GM23338 (cell line): Measurements from ENCODE around the gene PIGS. TPM values are rescaled to one million over a fixed set of nuclear protein-coding genes. Genes with fewer than 3 reads are reported as not detected.

Experiments
- ATAC-seq: fragments of 200-7000 bp; cut with Tn5 transposase; 3 replicates; pipeline ENCODE4 v1.9.1; 2020
- DNase-seq: peaks from one replicate; pipeline ENCODE4 v3.0.0-alpha.2; 2015; ENCODE audit warnings: low spot score
- H2AFZ ChIP-seq: fragments of 200-600 bp; sonication (generic); 2 replicates; pipeline ENCODE4 v1.8.0; 2016; ENCODE audit warnings: antibody characterized with exemption, mild to moderate bottlenecking, moderate library complexity
- H3F3A ChIP-seq: fragments of 200-600 bp; sonication (generic); replicated peaks from 2 replicates; pipeline ENCODE4 v1.8.0; 2017; ENCODE audit warnings: antibody characterized with exemption, mixed run types, low read depth
- H3K27ac ChIP-seq: fragments of 200-600 bp; sonication (generic); 2 replicates; pipeline ENCODE4 v1.6.1; 2016; ENCODE audit warnings: low read depth
- H3K27me3 ChIP-seq: fragments of 200-600 bp; sonication (generic); 2 replicates; pipeline ENCODE4 v1.8.0; 2016; ENCODE audit warnings: mild to moderate bottlenecking, mixed run types, moderate library complexity; ENCODE audit not compliant: insufficient read depth
- H3K36me3 ChIP-seq: fragments of 200-600 bp; sonication (generic); 2 replicates; pipeline ENCODE4 v1.8.0; 2016; ENCODE audit warnings: mild to moderate bottlenecking; ENCODE audit not compliant: insufficient read depth
- H3K4me1 ChIP-seq: fragments of 200-600 bp; sonication (generic); 2 replicates; pipeline ENCODE4 v1.8.0; 2016; ENCODE audit warnings: mild to moderate bottlenecking, moderate library complexity; ENCODE audit not compliant: insufficient read depth
- H3K4me2 ChIP-seq: fragments of 200-600 bp; sonication (generic); 2 replicates; pipeline ENCODE4 v1.7.1; 2017; ENCODE audit warnings: mixed run types
- H3K4me3 ChIP-seq: fragments of 200-600 bp; sonication (generic); 2 replicates; pipeline ENCODE4 v1.6.1; 2016; ENCODE audit warnings: mixed run types
- H3K79me2 ChIP-seq: fragments of 200-600 bp; sonication (generic); replicated peaks from 2 replicates; pipeline ENCODE4 v1.8.0; 2017; ENCODE audit warnings: mild to moderate bottlenecking; ENCODE audit not compliant: insufficient read depth
- H3K9me2 ChIP-seq: fragments of 200-600 bp; sonication (generic); 2 replicates; pipeline ENCODE4 v1.8.0; 2017; ENCODE audit not compliant: insufficient read depth
- H4K20me1 ChIP-seq: fragments of 200-600 bp; sonication (generic); replicated peaks from 2 replicates; pipeline ENCODE4 v1.8.0; 2017; ENCODE audit warnings: mild to moderate bottlenecking; ENCODE audit not compliant: insufficient read depth
- H3K27ac Mint-ChIP-seq: 2 replicates; pipeline ENCODE4 v1.8.0; 2020; ENCODE audit warnings: inconsistent platforms, mild to moderate bottlenecking, moderate library complexity, mixed read lengths
- H3K27me3 Mint-ChIP-seq: 3 replicates; pipeline ENCODE4 v1.8.0; 2022; ENCODE audit warnings: low read depth, mild to moderate bottlenecking, moderate library complexity, mixed read lengths, inconsistent platforms; ENCODE audit not compliant: insufficient read depth, poor library complexity
- H3K36me3 Mint-ChIP-seq: 3 replicates; pipeline ENCODE4 v1.8.0; 2021; ENCODE audit warnings: low read depth, mild to moderate bottlenecking, inconsistent platforms, moderate library complexity, mixed read lengths
- H3K4me1 Mint-ChIP-seq: 3 replicates; pipeline ENCODE4 v1.8.0; 2020; ENCODE audit warnings: mild to moderate bottlenecking, inconsistent platforms, mixed read lengths
- H3K4me3 Mint-ChIP-seq: 3 replicates; pipeline ENCODE4 v1.8.0; 2021; ENCODE audit warnings: moderate library complexity, mild to moderate bottlenecking, inconsistent platforms, mixed read lengths
- H3K9me3 Mint-ChIP-seq: 3 replicates; pipeline ENCODE4 v1.8.0; 2020; ENCODE audit warnings: moderate library complexity, mild to moderate bottlenecking, inconsistent platforms, mixed read lengths
- EZH2 ChIP-seq: fragments of 200-600 bp; sonication (generic); IDR thresholded peaks from one replicate; pipeline ENCODE4 v1.8.0; 2017; ENCODE audit warnings: antibody characterized with exemption, mild to moderate bottlenecking, low read depth; ENCODE audit not compliant: unreplicated experiment
- EZH2phosphoT487 ChIP-seq: fragments of 200-600 bp; sonication (generic); IDR thresholded peaks from one replicate; pipeline ENCODE4 v1.8.1; 2018; ENCODE audit warnings: antibody characterized with exemption; ENCODE audit not compliant: unreplicated experiment
- POLR2AphosphoS5 ChIP-seq: IDR thresholded peaks from 2 replicates; pipeline ENCODE4 v1.6.1; 2016; ENCODE audit warnings: antibody characterized with exemption, low read depth
- STAT1 ChIP-seq: IDR thresholded peaks from one replicate; pipeline ENCODE4 v1.6.1; 2016; ENCODE audit warnings: antibody characterized with exemption; ENCODE audit not compliant: unreplicated experiment
- ZNF114 ChIP-seq: fragments of 250-450 bp; sonication (Bioruptor Pico); IDR thresholded peaks from 2 replicates; pipeline ENCODE4 v1.5.0; 2020; ENCODE audit warnings: mild to moderate bottlenecking, moderate library complexity
- polyA plus RNA-seq: library from polyadenylated mRNA; unstranded; fragments of >200 nt; fragmentation: Nextera tagmentation; extraction: Ambion mirVana; gene quantifications from 2 replicates; pipeline ENCODE4 v1.2.1, GENCODE V29; 2016
- total RNA-seq: library from RNA; depleted of rRNA; stranded (reverse); fragments of >200 nt; shearing (Covaris generic); gene quantifications from 2 replicates; pipeline ENCODE4 v1.2.3, GENCODE V29; 2014
- TF ChIP-seq, protein P1 (sequence below): IDR thresholded peaks from 2 replicates; pipeline ENCODE4 v1.6.1; 2016; ENCODE audit warnings: antibody characterized with exemption
- TF ChIP-seq, protein P2 (sequence below), 2 experiments: fragments of 200-600 bp in 1 of 2; sonication (generic) in 1 of 2; conservative IDR thresholded peaks; 2 replicates each; pipeline versions ENCODE4 v1.5.1 to v1.6.1; 2016 to 2017; ENCODE audit warnings: antibody characterized with exemption in 2 of 2, low read depth in 2 of 2, mild to moderate bottlenecking in 2 of 2, moderate library complexity in 1 of 2
- TF ChIP-seq, protein P3 (sequence below): IDR thresholded peaks from one replicate; pipeline ENCODE4 v1.6.1; 2018; ENCODE audit warnings: antibody characterized with exemption; ENCODE audit not compliant: unreplicated experiment

PIGS gene
- total and polyA plus RNA-seq, 2 experiments from 2014 or later: 16.4 to 53.2 TPM

DNA sequence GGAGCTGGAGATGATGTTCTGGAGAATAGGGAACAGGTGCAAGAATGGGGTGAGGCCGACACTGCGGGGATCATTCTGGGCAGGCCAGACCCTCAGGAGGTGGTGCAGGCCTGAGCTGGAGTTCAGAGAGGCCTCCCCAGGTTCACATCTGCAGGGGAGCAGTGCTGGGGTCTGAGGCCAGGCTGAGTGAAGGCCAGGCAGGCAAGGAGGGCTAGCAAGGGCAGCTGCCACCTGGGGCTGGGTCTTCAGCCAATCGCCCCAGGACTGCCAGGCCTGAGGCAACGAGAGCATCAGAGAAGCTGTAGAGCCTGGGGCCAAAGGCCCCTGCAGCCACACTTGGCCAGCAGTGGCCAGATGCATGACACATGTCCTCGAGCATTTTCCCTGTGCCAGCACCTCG is 50.6 kb downstream of the PIGS start:
- peaks cover 16% of the 10 kb centered on the region for H3K27me3 Mint-ChIP-seq
- Histone ChIP-seq H3K79me2 (no peaks in the 10 kb centered on the region), H3K4me3 (no peak overlapping the region), H3K36me3 (no peaks in the 10 kb centered on the region), H2AFZ (peak overlapping the region; percentile 43; the same call in 1 of the 2 replicates), H3F3A (no peaks in the 10 kb centered on the region), H3K9me2 (no peaks in the 10 kb centered on the region), H3K4me2 (no peak overlapping the region), H3K4me1 (no peaks in the 10 kb centered on the region), H4K20me1 (no peaks in the 10 kb centered on the region), H3K27ac (no peak overlapping the region), H3K27me3 (no peaks in the 10 kb centered on the region)
- ATAC-seq: no peak
- TF ChIP-seq, protein P1, sequence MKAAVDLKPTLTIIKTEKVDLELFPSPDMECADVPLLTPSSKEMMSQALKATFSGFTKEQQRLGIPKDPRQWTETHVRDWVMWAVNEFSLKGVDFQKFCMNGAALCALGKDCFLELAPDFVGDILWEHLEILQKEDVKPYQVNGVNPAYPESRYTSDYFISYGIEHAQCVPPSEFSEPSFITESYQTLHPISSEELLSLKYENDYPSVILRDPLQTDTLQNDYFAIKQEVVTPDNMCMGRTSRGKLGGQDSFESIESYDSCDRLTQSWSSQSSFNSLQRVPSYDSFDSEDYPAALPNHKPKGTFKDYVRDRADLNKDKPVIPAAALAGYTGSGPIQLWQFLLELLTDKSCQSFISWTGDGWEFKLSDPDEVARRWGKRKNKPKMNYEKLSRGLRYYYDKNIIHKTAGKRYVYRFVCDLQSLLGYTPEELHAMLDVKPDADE: no peak
- TF ChIP-seq, protein P2, sequence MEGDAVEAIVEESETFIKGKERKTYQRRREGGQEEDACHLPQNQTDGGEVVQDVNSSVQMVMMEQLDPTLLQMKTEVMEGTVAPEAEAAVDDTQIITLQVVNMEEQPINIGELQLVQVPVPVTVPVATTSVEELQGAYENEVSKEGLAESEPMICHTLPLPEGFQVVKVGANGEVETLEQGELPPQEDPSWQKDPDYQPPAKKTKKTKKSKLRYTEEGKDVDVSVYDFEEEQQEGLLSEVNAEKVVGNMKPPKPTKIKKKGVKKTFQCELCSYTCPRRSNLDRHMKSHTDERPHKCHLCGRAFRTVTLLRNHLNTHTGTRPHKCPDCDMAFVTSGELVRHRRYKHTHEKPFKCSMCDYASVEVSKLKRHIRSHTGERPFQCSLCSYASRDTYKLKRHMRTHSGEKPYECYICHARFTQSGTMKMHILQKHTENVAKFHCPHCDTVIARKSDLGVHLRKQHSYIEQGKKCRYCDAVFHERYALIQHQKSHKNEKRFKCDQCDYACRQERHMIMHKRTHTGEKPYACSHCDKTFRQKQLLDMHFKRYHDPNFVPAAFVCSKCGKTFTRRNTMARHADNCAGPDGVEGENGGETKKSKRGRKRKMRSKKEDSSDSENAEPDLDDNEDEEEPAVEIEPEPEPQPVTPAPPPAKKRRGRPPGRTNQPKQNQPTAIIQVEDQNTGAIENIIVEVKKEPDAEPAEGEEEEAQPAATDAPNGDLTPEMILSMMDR (conservative IDR thresholded peaks at IDR 0.05; ENCODE audit: low read depth in 2 of 2): no peak
- TF ChIP-seq POLR2AphosphoS5 (no peak), EZH2phosphoT487 (no peak), EZH2 (no peak), STAT1 (no peak), ZNF114 (no peak)
- TF ChIP-seq, protein P3, sequence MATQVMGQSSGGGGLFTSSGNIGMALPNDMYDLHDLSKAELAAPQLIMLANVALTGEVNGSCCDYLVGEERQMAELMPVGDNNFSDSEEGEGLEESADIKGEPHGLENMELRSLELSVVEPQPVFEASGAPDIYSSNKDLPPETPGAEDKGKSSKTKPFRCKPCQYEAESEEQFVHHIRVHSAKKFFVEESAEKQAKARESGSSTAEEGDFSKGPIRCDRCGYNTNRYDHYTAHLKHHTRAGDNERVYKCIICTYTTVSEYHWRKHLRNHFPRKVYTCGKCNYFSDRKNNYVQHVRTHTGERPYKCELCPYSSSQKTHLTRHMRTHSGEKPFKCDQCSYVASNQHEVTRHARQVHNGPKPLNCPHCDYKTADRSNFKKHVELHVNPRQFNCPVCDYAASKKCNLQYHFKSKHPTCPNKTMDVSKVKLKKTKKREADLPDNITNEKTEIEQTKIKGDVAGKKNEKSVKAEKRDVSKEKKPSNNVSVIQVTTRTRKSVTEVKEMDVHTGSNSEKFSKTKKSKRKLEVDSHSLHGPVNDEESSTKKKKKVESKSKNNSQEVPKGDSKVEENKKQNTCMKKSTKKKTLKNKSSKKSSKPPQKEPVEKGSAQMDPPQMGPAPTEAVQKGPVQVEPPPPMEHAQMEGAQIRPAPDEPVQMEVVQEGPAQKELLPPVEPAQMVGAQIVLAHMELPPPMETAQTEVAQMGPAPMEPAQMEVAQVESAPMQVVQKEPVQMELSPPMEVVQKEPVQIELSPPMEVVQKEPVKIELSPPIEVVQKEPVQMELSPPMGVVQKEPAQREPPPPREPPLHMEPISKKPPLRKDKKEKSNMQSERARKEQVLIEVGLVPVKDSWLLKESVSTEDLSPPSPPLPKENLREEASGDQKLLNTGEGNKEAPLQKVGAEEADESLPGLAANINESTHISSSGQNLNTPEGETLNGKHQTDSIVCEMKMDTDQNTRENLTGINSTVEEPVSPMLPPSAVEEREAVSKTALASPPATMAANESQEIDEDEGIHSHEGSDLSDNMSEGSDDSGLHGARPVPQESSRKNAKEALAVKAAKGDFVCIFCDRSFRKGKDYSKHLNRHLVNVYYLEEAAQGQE: no peak
- peaks cover 9% of the 10 kb centered on the region for H3K9me3 Mint-ChIP-seq
- no peak for DNase-seq
- peaks cover 3% of the 10 kb centered on the region; the same call in 2 of the 3 replicates for H3K4me1 Mint-ChIP-seq
- no peak overlapping the region for H3K4me3 Mint-ChIP-seq
- no peak overlapping the region for H3K27ac Mint-ChIP-seq
- no peaks in the 10 kb centered on the region; the same call in 2 of the 3 replicates for H3K36me3 Mint-ChIP-seq

DNA sequence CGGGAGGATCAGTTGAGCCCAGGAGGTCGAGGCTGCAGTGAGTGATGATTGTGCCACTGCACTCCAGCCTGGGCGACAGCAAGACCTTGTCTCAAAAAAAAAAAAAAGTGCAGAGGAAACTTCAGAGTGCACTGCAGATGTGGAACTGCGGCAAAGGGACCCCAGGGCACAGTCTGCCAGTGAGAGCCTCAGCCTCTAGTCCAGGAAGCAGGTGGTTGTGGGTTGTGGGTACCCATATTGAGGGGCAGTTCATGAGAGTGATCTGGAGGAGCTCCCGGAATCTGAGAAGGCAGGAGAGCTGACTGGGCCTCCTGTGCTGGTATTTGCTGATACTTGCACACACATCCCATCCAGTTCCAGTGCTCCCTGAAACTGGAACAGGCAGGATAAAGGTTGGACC is 52.1 kb downstream of the PIGS start:
- Mint-ChIP-seq H3K4me1 (peaks cover 3% of the 10 kb centered on the region; the same call in 2 of the 3 replicates), H3K27ac (no peak overlapping the region), H3K4me3 (no peak overlapping the region), H3K27me3 (peaks cover 16% of the 10 kb centered on the region), H3K36me3 (no peaks in the 10 kb centered on the region; the same call in 2 of the 3 replicates), H3K9me3 (peaks cover 9% of the 10 kb centered on the region)
- Histone ChIP-seq H4K20me1 (no peaks in the 10 kb centered on the region), H3K79me2 (no peaks in the 10 kb centered on the region), H3K4me1 (no peaks in the 10 kb centered on the region), H3F3A (no peaks in the 10 kb centered on the region), H3K4me3 (no peak overlapping the region), H3K27ac (no peak overlapping the region), H3K36me3 (no peaks in the 10 kb centered on the region), H2AFZ (no peak overlapping the region), H3K4me2 (no peak overlapping the region), H3K9me2 (no peaks in the 10 kb centered on the region), H3K27me3 (no peaks in the 10 kb centered on the region)
- DNase-seq (no peak), ATAC-seq (no peak)
- TF ChIP-seq POLR2AphosphoS5 (no peak), ZNF114 (no peak)
